Umbilical cord (tissue), 2 donors: ENCODE results near the gene ZNF611. TPM values are rescaled to one million over a fixed set of nuclear protein-coding genes. Genes with fewer than 3 reads are reported as not detected.
"Not testable (repeated sequence)": the region's sequence is repeated elsewhere in the genome, so short reads cannot be mapped to it uniquely, and the experiment has no call there.

Experiments
- DNase-seq: peaks from one replicate; pipeline ENCODE4 v3.0.0-alpha.2; 2015; ENCODE audit warnings: low spot score
- total RNA-seq: library from RNA; depleted of rRNA; stranded (reverse); fragments of >200 nt; gene quantifications from one replicate; pipeline ENCODE4 v1.2.3, GENCODE V29; 2014; ENCODE audit warnings: low replicate concordance; ENCODE audit not compliant: insufficient read depth

The ZNF611 gene
- total RNA-seq, result 15.2 TPM

GRCh38 chr19:52734893-52735661 lies at the start of gene ZNF611:
ZNF611 (minus strand) TSS chr19:52735044; CDS start chr19:52715894, 19,150 bp downstream.
- DNase-seq, result peak; percentile 98

DNA sequence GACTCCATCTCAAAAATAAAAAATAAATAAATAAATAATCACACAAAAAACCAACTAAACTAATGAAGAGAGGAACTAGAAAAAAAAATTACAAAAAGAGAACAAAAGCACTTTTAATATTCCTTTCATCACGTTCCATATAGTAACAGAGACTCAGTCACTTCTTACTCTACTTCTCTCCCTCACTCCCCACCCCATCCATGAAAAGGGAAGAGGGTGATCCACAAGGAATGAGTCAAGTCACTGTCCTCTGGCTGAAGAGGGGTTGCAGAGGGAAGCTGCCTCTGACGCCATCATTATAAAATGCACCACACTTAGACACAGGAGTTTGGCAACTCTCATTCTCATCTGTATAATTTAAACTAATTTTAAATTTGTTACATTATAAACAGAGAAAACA lies 48.0 kb upstream of the ZNF611 start:
- not testable (repeated sequence) for DNase-seq

DNA sequence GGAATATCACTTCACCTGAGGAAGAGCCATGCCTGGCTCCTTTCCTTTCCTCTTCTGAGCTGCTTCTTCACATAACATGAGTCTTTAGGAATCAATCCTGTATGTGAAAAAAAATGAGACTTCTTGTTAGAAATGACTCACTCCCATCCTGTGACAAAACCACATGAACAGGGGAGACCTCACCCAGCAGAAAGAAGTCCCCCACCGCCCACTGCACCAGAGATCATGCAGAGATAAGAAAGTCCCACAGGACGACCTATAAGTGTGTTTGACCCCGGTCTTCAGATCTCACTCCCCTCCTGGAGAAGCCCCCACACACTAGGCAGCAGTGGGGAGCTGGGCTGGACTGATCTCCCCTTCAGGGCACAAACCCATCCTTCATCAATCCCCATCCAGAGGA lies 44.0 kb upstream of the ZNF611 start:
- DNase-seq, result no peak

- DNase-seq, result not testable (repeated sequence)
Measured at GRCh38 chr19:52756447-52756846, 21.6 kb upstream of the ZNF611 start.

- DNase-seq, result no peak
Measured at GRCh38 chr19:52749780-52750179, 14.9 kb upstream of the ZNF611 start.

DNA sequence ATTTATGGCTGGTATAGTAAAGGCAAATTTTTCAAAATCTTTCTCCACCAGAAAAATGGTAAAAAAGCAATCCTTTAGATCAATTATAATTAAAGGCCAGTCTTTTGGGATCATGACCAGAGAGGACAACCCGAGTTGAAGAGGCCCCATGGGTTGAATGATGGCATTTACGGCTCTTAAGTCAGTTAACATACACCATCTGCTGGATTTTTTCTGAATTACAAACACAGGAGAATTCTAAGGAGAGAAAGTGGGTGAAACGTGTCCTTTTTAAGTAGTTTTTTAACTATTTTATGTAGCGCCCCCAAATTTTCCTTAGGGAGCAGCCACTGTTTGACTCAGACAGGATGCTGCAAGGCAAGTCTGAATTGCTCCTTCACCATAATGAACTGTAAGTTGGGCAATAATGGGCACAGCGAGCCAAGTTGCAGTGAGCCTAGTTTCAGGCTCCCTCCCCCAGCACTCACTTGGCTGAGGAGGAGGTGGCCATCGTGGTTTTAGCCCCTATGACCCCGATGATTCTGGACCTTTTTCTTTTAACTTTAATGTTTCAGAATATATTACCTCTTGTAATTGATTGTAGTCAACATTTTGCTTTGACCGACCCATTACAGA lies 13.6 kb upstream of the ZNF611 start:
- peak; percentile 62 for DNase-seq

GRCh38 chr19:52745919-52746318 lies 11.1 kb upstream of the ZNF611 start:
- not testable (repeated sequence) for DNase-seq

- DNase-seq, result no peak
Measured at GRCh38 chr19:52743091-52743490, 8.2 kb upstream of the ZNF611 start.

- peak; percentile 11 for DNase-seq
Measured at GRCh38 chr19:52742516-52742915, 7.7 kb upstream of the ZNF611 start.

DNA sequence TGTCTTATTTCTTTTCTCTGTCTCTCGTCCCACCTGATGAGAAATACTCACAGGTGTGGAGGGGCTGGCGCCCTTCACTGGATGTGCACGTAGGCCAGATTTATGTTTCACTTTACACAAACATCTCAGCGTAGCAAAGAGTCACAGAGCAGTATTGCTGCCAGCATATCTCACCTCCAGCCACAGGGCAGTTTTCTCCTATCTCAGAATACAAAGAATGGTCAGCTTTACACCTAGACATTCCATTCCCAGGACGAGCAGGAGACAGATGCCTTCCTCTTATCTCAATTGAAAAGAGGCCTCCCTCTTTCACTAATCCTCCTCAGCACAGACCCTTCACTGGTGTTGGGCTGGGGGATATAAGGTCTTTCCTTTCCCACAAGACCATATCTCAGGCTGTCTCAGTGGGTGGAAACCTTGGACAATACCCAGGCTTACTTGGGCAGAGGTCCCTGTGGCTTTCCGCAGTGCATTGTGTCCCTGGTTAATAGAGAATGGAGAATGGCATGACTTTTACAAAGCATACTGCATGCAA lies 7.2 kb upstream of the ZNF611 start:
- DNase-seq, result peak; percentile 9

DNA sequence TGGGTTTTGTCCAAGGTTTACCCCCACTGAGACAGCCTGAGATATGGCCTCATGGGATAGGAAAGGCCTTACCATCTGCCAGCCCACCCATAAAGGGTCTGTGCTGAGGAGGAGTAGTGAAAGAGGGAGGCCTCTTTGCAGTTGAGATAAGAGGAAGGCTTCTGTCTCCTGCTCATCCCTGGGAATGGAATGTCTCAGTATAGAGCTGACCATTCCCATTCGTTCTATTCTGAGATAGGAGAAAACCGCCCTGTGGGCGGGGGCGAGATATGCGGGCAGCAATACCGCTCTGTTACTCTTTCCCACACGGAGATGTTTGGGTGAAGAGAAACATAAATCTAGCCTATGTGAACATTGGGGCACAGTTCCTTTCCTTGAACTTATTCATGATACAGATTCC lies 6.5 kb upstream of the ZNF611 start:
- peak; percentile 51 for DNase-seq

GRCh38 chr19:52739576-52739975 lies 4.7 kb upstream of the ZNF611 start:
- DNase-seq, result no peak

DNA sequence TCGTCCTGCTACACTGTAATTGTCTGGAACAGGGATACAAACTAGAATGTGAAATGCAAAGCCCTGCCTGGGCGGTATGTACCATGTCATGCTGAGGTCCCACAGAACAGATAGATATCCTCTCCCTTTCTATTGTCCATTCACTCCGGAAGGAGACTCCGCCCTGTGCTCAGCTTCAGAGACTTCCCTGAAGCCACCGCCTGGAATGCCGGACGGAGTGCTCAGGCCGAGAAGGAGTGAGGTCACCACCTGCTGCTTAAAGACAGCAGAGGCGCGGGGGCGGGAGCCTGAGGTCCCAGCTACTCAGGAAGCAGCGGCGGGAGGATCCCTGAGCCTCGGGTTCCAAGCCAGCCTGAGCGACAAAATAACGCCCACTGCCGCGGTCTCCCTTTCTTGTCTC lies 890 bp upstream of the ZNF611 start:
- peak; percentile 69 for DNase-seq

- no peak for DNase-seq
Measured at GRCh38 chr19:52734331-52734892, 432 bp downstream of the ZNF611 start.

DNA sequence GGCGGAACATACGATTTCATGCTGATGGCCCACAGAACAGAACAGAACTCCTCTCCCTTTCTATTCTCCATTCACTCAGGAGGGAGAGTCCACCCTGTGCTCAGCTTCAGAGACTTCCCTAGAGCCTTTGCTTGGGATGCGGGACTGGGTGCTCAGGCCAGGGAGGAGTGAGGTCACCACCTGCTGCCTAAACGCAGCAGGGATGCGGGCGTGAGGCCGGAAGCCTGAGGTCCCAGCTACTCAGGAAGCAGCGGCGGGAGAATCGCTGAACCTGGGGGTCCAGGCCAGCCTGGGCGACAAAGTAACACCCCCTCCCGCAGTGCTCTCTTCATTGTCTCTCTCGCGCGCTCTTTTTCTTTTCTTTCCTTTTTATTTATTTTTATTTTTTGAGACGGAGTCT lies 8.8 kb downstream of the ZNF611 start:
- not testable (repeated sequence) for DNase-seq

- DNase-seq, result no peak
Measured at GRCh38 chr19:52725528-52725961, 9.3 kb downstream of the ZNF611 start.

- no peak for DNase-seq
Measured at GRCh38 chr19:52724701-52725514, 9.9 kb downstream of the ZNF611 start.

DNA sequence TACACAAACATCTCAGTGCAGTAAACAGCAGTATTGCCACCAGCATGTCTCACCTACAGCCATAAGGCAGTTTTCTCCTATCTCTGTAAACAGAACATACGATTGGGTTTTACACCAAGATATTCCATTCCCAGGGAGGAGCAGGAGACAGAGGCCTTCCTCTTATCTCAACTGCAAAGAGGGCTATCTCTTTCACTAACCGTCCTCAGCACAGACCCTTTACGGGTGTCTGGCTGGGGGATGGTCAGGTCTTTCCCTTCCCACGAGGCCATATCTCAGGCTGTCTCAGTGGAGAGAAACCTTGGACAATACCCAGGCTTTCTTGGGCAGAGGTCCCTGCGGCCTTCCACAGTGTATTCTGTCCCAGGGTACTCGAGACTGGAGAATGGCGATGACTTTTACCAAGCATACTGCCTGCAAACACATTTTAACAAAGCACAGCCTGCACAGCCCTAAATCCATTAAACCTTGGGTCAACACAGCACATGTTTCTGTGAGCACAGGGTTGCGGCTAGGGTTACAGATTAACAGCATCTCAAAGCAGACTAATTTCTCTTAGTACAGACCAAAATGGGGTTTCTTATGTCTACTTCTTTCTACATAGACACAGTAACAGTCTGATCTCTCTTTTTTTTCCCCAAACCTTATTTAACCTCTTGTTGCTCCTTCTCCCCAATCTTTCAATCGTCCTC lies 10.8 kb downstream of the ZNF611 start:
- peak; percentile 46 for DNase-seq

GRCh38 chr19:52722062-52723003 lies 12.5 kb downstream of the ZNF611 start:
- DNase-seq, result peak; percentile 78

DNA sequence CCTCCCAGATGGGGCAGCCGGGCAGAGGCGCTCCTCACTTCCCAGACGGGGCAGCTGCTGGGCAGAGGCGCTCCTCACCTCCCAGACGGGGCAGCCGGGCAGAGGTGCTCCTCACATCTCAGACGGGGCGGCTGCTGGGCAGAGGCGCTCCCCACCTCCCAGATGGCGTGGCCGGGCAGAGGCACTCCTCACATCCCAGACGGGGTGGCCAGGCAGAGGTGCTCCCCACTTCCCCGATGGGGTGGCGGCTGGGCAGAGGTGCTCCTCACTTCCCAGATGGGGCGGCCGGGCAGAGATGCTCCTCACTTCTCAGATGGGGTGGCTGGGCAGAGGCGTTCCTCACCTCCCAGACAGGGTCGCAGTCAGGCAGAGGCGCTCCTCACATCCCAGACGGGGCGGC lies 14.3 kb downstream of the ZNF611 start:
- not testable (repeated sequence) for DNase-seq
